ENCODE data around the gene AUTS2. TPM values are rescaled to one million over a fixed set of nuclear protein-coding genes. Genes with fewer than 3 reads are reported as not detected.

The AUTS2 gene
- total and polyA plus RNA-seq, 9 of the 15 experiments (the other 6 are each of a cell fraction or from before 2014, with no cell fraction given) = 0.58 TPM; not detected in 8

GRCh38 chr7:69684369-69685292 is 86.4 kb downstream of the AUTS2 start:
- H3K4me2 ChIP-seq (ENCODE audit: insufficient read depth, low read length) = no peak overlapping the region
- in situ Hi-C loops (cut with MboI) (loop anchor here (25.0 kb wide), 1 partner anchor 1253 kb away; no protein-coding TSS in a partner anchor), intact Hi-C loops (cut with micrococcal nuclease) (no loop called here)
- H3K79me2 ChIP-seq (ENCODE audit: control insufficient read depth, insufficient read depth, low read length) = no peaks in the 10 kb centered on the region
- H3K27me3 ChIP-seq (ENCODE audit: control insufficient read depth in 2 of 2, insufficient read depth in 2 of 2, low read length in 2 of 2) = no peaks in the 10 kb centered on the region
- ATAC-seq = no peak
- no peak for FAIRE-seq
- H3K9me3 ChIP-seq (replicated peaks; ENCODE audit: control insufficient read depth, insufficient read depth, low read depth, low read length) = no peaks in the 10 kb centered on the region
- no peak for DNase-seq (ENCODE audit: extremely low read depth in 1 of 4, low spot score in 3 of 4)
- no peaks in the 10 kb centered on the region for H3K4me1 ChIP-seq (replicated peaks in 1 of 2; ENCODE audit: control insufficient read depth in 2 of 2, insufficient read depth in 2 of 2, low read length in 2 of 2)
- H3K4me3 ChIP-seq = no peak overlapping the region
- H3K9ac ChIP-seq (ENCODE audit: insufficient read depth in 1 of 2, low read depth in 2 of 2, low read length in 2 of 2) = no peak overlapping the region
- CTCF ChIA-PET (ENCODE audit: low intra/inter-chr PET ratio) = no interaction called here
- H3K27ac ChIP-seq (ENCODE audit: extremely low read depth, low read depth, low read length) = no peak overlapping the region
- no peaks in the 10 kb centered on the region for H4K20me1 ChIP-seq (replicated peaks; ENCODE audit: control insufficient read depth, insufficient read depth, low read length)
- no peak for TF ChIP-seq BRF2 (IDR thresholded peaks at IDR 0.05; ENCODE audit: borderline replicate concordance, insufficient read depth, insufficient read length)
- no peaks in the 10 kb centered on the region for H3K9me1 ChIP-seq (ENCODE audit: control insufficient read depth, insufficient read depth, low read length)
- WGBS (ENCODE audit: insufficient coverage, low coverage, missing lambda C conversion rate) = 2% methylated on average over 8 of the region's 8 CpGs
- POLR2A ChIA-PET = no interaction called here
- no TSS peak for BruUV-seq (replicated peaks)
- no peak overlapping the region for H2AFZ ChIP-seq (ENCODE audit: low read depth, low read length)
- H3K36me3 ChIP-seq (ENCODE audit: control insufficient read depth, insufficient read depth, low read length) = no peaks in the 10 kb centered on the region

GRCh38 chr7:69685293-69685631 is 87.0 kb downstream of the AUTS2 start:
- H3K36me3 ChIP-seq (ENCODE audit: control insufficient read depth, insufficient read depth, low read length) = no peaks in the 10 kb centered on the region
- ChIA-PET CTCF (ENCODE audit: low intra/inter-chr PET ratio) (no interaction called here), POLR2A (no interaction called here)
- H4K20me1 ChIP-seq (replicated peaks; ENCODE audit: control insufficient read depth, insufficient read depth, low read length) = no peaks in the 10 kb centered on the region
- H3K27me3 ChIP-seq (ENCODE audit: control insufficient read depth in 2 of 2, insufficient read depth in 2 of 2, low read length in 2 of 2) = no peaks in the 10 kb centered on the region
- H3K4me2 ChIP-seq (ENCODE audit: insufficient read depth, low read length) = no peak overlapping the region
- FAIRE-seq = no peak
- no peak overlapping the region for H2AFZ ChIP-seq (ENCODE audit: low read depth, low read length)
- no peaks in the 10 kb centered on the region for H3K9me3 ChIP-seq (replicated peaks; ENCODE audit: control insufficient read depth, insufficient read depth, low read depth, low read length)
- no peak overlapping the region for H3K4me3 ChIP-seq
- H3K9me1 ChIP-seq (ENCODE audit: control insufficient read depth, insufficient read depth, low read length) = no peaks in the 10 kb centered on the region
- ATAC-seq = no peak
- in situ Hi-C loops (cut with MboI) (loop anchor here (25.0 kb wide), 1 partner anchor 1252 kb away; no protein-coding TSS in a partner anchor), intact Hi-C loops (cut with micrococcal nuclease) (no loop called here)
- no peak overlapping the region for H3K9ac ChIP-seq (ENCODE audit: insufficient read depth in 1 of 2, low read depth in 2 of 2, low read length in 2 of 2)
- DNase-seq (ENCODE audit: extremely low read depth in 1 of 4, low spot score in 3 of 4) = no peak
- no TSS peak for BruUV-seq (replicated peaks)
- no peaks in the 10 kb centered on the region for H3K4me1 ChIP-seq (replicated peaks in 1 of 2; ENCODE audit: control insufficient read depth in 2 of 2, insufficient read depth in 2 of 2, low read length in 2 of 2)
- no peaks in the 10 kb centered on the region for H3K79me2 ChIP-seq (ENCODE audit: control insufficient read depth, insufficient read depth, low read length)
- no peak overlapping the region for H3K27ac ChIP-seq (ENCODE audit: extremely low read depth, low read depth, low read length)
- WGBS (ENCODE audit: insufficient coverage, low coverage, missing lambda C conversion rate) = 0% methylated on average over 1 of the region's 1 CpG
- TF ChIP-seq ZNF140 (CRISPR knock-in tag; IDR thresholded peaks at IDR 0.05) (no peak), ZNF124 (CRISPR knock-in tag; IDR thresholded peaks at IDR 0.05) (no peak), ZBTB8A (IDR thresholded peaks at IDR 0.05; ENCODE audit: partially characterized antibody) (no peak), SNAPC5 (CRISPR knock-in tag; IDR thresholded peaks at IDR 0.05) (no peak), ZBTB43 (CRISPR knock-in tag; IDR thresholded peaks at IDR 0.05) (no peak), HNRNPH1 (optimal IDR thresholded peaks at IDR 0.05; ENCODE audit: low read depth, low read length) (no peak), EHMT2 (IDR thresholded peaks at IDR 0.05) (no peak), XRCC4 (IDR thresholded peaks at IDR 0.05; ENCODE audit: extremely low read depth, insufficient read depth, insufficient read length) (no peak), NUFIP1 (IDR thresholded peaks at IDR 0.05; ENCODE audit: partially characterized antibody) (no peak), JUNB (CRISPR knock-in tag; conservative IDR thresholded peaks at IDR 0.05) (no peak), ZNF263 (CRISPR knock-in tag; IDR thresholded peaks at IDR 0.05; ENCODE audit: borderline replicate concordance) (no peak), ZNF644 (tag; IDR thresholded peaks at IDR 0.05; ENCODE audit: low read depth) (no peak)
